Parathyroid adenoma (tissue), 2 donors: Measurements from ENCODE around the gene SYNM.

Experiments
- H2AFZ ChIP-seq: fragments of 300-600 bp; sonication (generic); one replicate; pipeline ENCODE4 v1.7.0; 2017; ENCODE audit warnings: antibody characterized with exemption, mild to moderate bottlenecking
- H3K27ac ChIP-seq: fragments of 300-600 bp; sonication (generic); one replicate; pipeline ENCODE4 v1.7.0; 2017
- H3K27me3 ChIP-seq: fragments of 300-600 bp; sonication (generic); one replicate; pipeline ENCODE4 v1.7.0; 2017; ENCODE audit warnings: low read length; ENCODE audit not compliant: control insufficient read depth, insufficient read depth
- H3K36me3 ChIP-seq: fragments of 300-600 bp; sonication (generic); one replicate; pipeline ENCODE4 v1.7.0; 2017; ENCODE audit warnings: low read length; ENCODE audit not compliant: control insufficient read depth, insufficient read depth
- H3K4me1 ChIP-seq: fragments of 300-600 bp; sonication (generic); one replicate; pipeline ENCODE4 v1.7.0; 2017; ENCODE audit warnings: control low read depth
- H3K4me2 ChIP-seq: fragments of 300-600 bp; sonication (generic); one replicate; pipeline ENCODE4 v1.7.0; 2017; ENCODE audit warnings: low read length
- H3K4me3 ChIP-seq: fragments of 300-600 bp; sonication (generic); one replicate; pipeline ENCODE4 v1.7.0; 2017; ENCODE audit warnings: low read depth, low read length
- H3K79me2 ChIP-seq: fragments of 300-600 bp; sonication (generic); one replicate; pipeline ENCODE4 v1.7.0; 2017; ENCODE audit warnings: control low read depth
- H3K9ac ChIP-seq: fragments of 300-600 bp; sonication (generic); one replicate; pipeline ENCODE4 v1.7.0; 2017; ENCODE audit warnings: mild to moderate bottlenecking
- H3K9me3 ChIP-seq: fragments of 300-600 bp; sonication (generic); one replicate; pipeline ENCODE4 v1.7.0; 2017; ENCODE audit warnings: low read length; ENCODE audit not compliant: control insufficient read depth
- CTCF ChIP-seq: fragments of 300-600 bp; sonication (generic); IDR thresholded peaks from one replicate; pipeline ENCODE4 v1.7.0; 2017; ENCODE audit warnings: antibody characterized with exemption, mild to moderate bottlenecking
- donor health status: primary hyperparathyroidism.

The SYNM gene

GRCh38 chr15:99132634-99133287, 27.9 kb downstream of the SYNM start:
- Histone ChIP-seq H2AFZ (no peak overlapping the region), H3K9ac (no peak overlapping the region), H3K4me1 (peaks cover 10% of the 10 kb centered on the region), H3K9me3 (no peaks in the 10 kb centered on the region), H3K36me3 (no peaks in the 10 kb centered on the region), H3K27ac (no peak overlapping the region), H3K27me3 (no peaks in the 10 kb centered on the region), H3K79me2 (no peaks in the 10 kb centered on the region), H3K4me3 (no peak overlapping the region), H3K4me2 (no peak overlapping the region)
- TF ChIP-seq CTCF: no peak

- Histone ChIP-seq H3K9me3 (no peaks in the 10 kb centered on the region), H3K27me3 (no peaks in the 10 kb centered on the region), H3K9ac (no peak overlapping the region)
Observed at GRCh38 chr15:99134317-99134821, 29.5 kb downstream of the SYNM start.

GRCh38 chr15:99135194-99135593, 30.3 kb downstream of the SYNM start:
- Histone ChIP-seq H3K4me1 (peaks cover 10% of the 10 kb centered on the region), H3K9ac (no peak overlapping the region), H3K4me2 (no peak overlapping the region), H3K27ac (no peak overlapping the region), H3K9me3 (no peaks in the 10 kb centered on the region), H3K4me3 (no peak overlapping the region), H2AFZ (no peak overlapping the region), H3K79me2 (no peaks in the 10 kb centered on the region), H3K27me3 (no peaks in the 10 kb centered on the region), H3K36me3 (no peaks in the 10 kb centered on the region)
- TF ChIP-seq CTCF: no peak

More at GRCh38 chr15:99134317-99134821, 29.5 kb downstream of the SYNM start:
- Histone ChIP-seq H3K79me2 (no peaks in the 10 kb centered on the region), H3K4me3 (no peak overlapping the region), H2AFZ (no peak overlapping the region), H3K4me1 (peaks cover 10% of the 10 kb centered on the region), H3K36me3 (no peaks in the 10 kb centered on the region), H3K27ac (no peak overlapping the region), H3K4me2 (no peak overlapping the region)
- TF ChIP-seq CTCF: peak; percentile 23

GRCh38 chr15:99137111-99137546, 32.2 kb downstream of the SYNM start:
- Histone ChIP-seq H3K36me3 (no peaks in the 10 kb centered on the region), H3K4me2 (no peak overlapping the region), H3K4me3 (no peak overlapping the region), H3K79me2 (no peaks in the 10 kb centered on the region), H3K27ac (peak overlapping the region; percentile 29), H3K27me3 (no peaks in the 10 kb centered on the region), H3K9ac (no peak overlapping the region), H3K9me3 (no peaks in the 10 kb centered on the region), H2AFZ (peak overlapping the region; percentile 28), H3K4me1 (peaks cover 10% of the 10 kb centered on the region)
- TF ChIP-seq CTCF: no peak

- Histone ChIP-seq H3K36me3 (no peaks in the 10 kb centered on the region), H3K27ac (no peak overlapping the region)
- TF ChIP-seq CTCF: no peak
Observed at GRCh38 chr15:99137877-99138276, 33.0 kb downstream of the SYNM start.

More at GRCh38 chr15:99137877-99138276, 33.0 kb downstream of the SYNM start:
- Histone ChIP-seq H3K79me2 (no peaks in the 10 kb centered on the region), H3K27me3 (no peaks in the 10 kb centered on the region), H3K9ac (no peak overlapping the region), H3K4me2 (no peak overlapping the region), H2AFZ (no peak overlapping the region), H3K4me3 (no peak overlapping the region), H3K9me3 (no peaks in the 10 kb centered on the region), H3K4me1 (peaks cover 10% of the 10 kb centered on the region)
